Right hindlimb (tissue), 1 donor: Measurements from ENCODE around the gene SLC5A9.

Experiments used
- DNase-seq: peaks from one replicate; pipeline ENCODE4 v3.0.0-alpha.2; 2018

Gene SLC5A9

GRCh38 chr1:48214820-48215219 is 7.7 kb upstream of the SLC5A9 start:
- DNase-seq, result peak; percentile 42

DNA sequence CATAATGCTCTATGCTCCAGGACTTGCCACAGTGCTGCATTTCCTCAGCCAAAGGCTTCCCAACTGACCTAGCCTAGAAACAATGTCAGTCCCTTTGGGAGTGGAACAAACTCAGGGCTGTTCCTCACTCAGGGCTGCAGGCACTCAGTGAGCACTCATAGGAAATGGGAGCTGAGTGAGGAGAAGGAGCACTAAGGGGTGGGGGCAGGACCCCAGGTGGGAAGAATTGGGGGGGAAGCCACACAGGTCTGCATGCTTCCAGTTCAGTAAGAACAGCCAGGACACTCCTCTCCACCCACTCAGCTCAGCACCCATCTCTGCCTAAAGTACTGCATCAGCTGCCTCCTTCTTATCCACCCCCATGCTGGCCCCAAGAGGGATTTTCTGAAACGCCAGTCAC is 7.3 kb upstream of the SLC5A9 start:
- DNase-seq, result no peak

GRCh38 chr1:48215889-48216288 is 6.6 kb upstream of the SLC5A9 start:
- no peak for DNase-seq

- DNase-seq, result no peak
Measured at GRCh38 chr1:48216313-48216712, 6.2 kb upstream of the SLC5A9 start.

DNA sequence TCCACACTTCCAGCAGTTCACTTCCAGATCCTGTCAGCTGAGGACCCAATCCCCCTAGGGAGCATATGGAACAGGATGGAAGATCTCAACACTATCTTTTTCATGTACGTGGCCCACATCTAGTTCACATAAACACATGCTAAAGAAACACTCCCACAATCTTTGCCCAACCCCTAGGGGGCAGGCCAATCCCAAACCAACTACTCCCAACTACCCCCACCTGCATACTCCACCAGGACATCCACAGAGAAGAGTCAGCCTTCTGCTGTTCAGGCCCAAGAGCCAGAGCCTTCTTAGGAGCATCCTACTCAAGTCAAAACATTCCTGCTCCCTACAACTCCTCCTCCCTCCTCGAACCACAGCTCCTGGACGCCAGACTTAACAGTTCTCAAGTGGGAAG is 5.6 kb upstream of the SLC5A9 start:
- DNase-seq, result no peak

GRCh38 chr1:48217856-48218255 is 4.7 kb upstream of the SLC5A9 start:
- no peak for DNase-seq

DNA sequence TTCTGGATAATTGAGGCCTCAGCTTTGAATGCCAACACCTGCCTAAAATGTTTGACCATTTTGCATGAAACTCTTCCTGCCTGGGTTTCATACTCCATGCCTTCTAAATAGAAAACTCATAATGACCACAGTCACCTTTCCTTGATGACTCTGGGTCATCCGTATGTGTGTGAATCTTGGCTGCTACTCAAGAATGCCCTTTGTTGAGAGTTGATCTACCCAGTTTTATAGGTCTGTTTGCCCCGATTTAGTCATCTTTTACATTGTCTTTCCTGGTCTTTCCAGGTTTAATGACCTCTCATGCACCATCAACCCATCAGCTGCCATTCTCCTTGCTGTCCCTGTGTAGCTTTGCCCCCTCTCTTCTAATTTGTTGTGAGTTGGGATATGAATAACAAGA is 2.7 kb upstream of the SLC5A9 start:
- DNase-seq, result no peak

- no peak for DNase-seq
Measured at GRCh38 chr1:48221122-48221521, 1.4 kb upstream of the SLC5A9 start.

DNA sequence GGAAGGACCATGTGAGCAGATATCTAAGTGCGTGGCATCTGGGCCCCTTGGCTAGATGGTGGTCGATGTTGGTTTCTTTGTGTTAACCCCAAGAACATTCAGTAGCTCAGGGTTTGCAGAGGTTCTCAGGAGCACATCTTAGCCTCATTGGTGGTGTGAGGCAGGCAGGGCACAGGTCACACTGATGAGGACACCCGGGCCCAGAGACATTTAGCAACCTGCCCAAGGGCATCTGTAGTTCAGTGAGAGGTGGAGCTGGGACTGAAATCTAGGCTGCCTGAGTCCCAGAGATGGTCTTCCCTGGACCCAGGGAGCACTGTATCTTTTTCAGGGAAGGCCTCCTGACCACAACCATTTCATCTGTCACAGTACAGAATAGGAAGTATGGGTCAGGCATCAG is 859 bp upstream of the SLC5A9 start:
- no peak for DNase-seq

DNA sequence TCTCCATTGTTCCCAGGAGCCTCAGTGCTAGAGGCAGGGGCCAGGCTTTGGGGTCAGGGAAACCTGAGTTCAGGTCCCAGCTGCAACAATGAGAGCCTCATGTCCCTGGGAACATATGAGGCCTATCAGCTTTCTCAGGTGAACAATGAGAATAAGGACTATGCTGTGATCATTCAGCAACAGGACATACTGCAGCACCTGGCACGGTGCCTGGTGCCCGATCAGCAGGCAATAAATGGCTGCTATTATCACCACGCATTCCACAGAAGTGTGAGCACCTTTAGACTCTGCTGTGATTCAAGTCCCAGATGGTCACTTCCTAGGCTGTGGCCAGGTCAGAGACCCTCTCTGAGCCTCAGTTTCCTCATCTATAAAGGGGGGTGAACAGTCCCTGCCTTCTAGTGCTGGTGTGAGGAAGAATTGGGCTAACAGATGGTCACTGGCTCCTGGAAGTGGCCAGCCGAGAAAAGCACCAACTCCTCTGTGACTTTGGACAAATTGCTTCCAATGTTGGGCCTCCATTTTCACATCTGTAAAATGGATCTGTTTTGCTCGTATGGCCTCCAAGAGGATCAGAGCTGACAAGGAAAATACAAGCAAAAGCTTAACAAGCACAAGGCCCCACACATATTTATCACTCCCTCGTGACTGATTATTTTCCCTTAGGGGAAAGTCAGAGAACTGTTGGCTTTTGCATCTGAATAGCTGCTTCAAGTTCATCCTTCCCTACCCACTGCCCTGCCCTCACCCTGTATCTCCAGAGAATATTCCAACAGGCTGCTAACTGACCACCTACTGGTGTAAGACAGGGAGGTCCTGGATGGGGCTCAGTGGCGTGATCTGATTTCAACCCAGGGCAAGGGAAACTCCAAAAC is 1.1 kb downstream of the SLC5A9 start:
- no peak for DNase-seq

- DNase-seq, result no peak
Measured at GRCh38 chr1:48224791-48225190, 2.3 kb downstream of the SLC5A9 start.

GRCh38 chr1:48225579-48225978 is 3.1 kb downstream of the SLC5A9 start:
- no peak for DNase-seq

GRCh38 chr1:48227165-48228013 is 4.9 kb downstream of the SLC5A9 start:
- no peak for DNase-seq

DNA sequence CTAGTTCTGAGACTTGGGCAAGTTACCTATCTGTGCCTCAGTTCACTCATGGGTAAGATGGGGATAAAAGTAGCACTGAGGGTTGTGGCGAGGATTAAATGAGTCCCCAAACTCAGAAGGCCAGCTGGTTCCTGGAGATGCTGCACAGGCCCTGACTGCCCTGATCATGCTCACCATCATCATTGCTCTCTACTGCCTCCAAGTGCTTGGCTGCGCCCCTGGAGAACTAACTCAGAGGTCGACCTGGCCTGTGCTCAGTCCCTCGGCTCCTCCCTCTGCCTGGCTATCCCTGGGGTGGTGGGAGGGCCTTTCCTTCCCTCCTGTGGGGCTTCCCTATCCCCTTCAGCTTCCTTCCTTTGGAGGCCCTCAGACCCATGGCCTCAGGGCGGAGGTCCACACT is 5.6 kb downstream of the SLC5A9 start:
- DNase-seq, result no peak

DNA sequence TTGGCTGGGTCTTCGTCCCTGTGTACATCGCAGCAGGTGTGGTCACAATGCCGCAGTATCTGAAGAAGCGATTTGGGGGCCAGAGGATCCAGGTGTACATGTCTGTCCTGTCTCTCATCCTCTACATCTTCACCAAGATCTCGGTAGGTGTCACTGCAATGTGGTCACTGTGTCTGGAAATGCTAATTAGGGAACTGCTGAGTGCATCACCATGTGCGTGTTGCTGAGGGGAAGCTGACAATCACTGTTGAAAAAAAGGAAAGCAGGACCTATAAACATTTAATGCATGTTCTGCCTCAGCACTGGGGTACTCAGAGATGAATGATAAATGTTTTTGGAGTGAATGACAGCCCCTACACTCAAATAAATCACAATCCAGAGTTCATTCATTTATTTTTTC is 6.8 kb downstream of the SLC5A9 start:
- DNase-seq, result peak; percentile 2

DNA sequence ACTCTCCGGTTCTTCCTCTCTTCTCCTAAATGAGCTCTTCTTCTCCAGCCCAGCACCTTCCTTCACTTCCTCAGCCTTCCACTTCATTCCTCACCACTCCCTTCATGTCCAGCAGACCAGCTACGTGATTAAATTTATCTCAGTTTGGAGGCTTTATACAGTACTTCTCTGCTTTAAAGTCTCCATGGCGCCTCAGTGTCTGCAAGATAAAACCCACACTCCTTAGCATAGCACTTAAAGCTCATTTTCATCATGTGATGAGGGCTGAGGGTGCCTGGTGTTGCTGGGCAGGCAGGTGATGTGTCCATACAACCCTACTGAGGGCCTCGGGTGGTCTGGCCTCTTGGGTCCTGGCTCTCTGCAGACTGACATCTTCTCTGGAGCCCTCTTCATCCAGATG is 7.7 kb downstream of the SLC5A9 start:
- no peak for DNase-seq

DNA sequence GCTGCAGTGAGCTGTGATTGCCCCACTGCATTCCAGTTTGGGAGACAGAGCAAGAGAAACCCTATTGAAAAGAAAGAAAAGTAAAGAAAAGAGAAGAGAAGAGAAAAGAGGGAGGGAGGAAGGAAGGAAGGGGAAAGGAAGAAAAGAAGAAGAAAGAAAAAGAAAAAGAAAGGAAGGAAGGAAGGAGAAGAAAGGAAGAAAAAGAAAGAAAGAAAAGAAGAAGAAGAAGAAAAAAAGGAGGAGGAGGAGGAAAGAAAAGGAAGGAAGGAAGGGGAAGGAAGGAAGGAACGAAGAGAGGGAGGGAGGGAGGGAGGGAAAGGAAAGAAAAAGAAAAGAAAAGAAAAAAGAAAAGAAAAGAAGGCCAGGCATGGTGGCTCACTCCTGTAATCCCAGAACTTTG is 10.2 kb downstream of the SLC5A9 start:
- DNase-seq, result no peak

DNA sequence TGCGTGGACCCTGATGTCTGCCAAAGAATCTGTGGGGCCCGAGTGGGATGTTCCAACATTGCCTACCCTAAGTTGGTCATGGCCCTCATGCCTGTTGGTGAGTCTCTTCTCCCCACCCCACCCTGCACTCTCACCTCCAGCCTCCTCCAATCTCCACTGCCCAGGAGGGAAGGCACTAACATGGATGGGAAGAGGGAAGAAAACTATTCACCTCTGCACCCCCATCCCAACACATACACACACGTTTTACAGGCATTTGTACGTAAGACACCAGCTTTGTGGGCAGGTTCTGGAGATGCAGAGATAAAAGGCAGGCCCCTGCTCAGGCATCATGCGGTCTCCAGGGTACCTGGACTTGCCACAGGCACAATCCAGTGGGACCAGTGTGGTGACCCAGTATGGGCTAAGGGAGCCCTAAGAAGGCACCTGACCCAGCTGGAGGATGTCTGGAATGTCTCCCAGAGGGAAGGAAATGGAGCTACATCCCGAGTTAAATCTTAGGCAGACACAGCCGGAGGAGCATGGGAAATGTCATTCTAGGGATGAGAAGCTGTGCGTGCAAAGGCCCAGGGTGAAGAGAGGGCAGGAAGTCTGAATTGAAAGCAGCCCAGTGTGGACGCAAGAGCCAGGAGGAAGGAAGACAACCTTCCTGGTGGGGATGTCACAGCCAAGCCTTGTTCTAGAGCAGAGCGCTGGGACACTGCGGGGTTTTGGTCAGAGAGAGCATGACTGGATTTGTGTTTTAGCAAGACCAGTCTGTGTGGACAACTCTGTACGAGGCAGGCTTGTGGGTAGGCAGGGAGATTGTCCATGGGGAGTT is 11.4 kb downstream of the SLC5A9 start:
- no peak for DNase-seq

GRCh38 chr1:48235652-48236051 is 13.1 kb downstream of the SLC5A9 start:
- DNase-seq, result no peak

DNA sequence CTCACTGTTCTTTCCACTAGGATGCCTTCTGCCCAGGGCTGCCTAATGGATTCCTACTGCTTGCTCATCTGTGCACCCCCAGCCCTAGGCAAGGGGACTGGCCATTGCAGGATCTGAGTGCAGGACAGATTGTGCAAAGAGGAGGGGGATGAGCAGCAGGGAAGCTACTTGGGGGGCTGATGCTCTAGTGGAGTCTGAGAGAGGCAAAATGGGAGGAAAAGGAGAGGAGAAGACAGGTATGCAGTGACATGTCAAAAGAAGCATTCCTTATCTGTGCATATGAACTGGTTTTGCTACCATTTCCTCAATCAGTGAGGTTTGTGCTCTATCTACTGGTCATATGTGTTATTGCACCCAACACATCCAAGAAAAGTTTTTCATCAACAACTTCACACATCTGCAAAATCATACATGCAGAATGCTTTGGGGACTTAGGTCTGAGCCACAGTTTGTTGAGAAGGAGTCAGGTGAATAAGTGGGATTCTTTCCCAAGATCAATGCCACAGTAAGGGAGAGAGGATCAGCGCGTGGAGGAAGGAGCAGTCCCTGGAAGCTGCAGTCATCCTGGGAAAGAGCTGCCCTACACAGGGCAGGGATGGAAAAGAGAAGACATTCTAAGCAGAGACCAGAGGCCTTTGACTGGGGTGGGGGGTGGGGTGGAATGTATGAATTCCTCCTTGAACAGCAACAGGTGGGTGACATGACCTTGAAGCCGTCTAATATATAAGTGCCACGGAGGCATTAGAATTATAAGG is 14.4 kb downstream of the SLC5A9 start:
- no peak for DNase-seq

GRCh38 chr1:48242141-48242736 is 19.7 kb downstream of the SLC5A9 start:
- DNase-seq, result no peak

DNA sequence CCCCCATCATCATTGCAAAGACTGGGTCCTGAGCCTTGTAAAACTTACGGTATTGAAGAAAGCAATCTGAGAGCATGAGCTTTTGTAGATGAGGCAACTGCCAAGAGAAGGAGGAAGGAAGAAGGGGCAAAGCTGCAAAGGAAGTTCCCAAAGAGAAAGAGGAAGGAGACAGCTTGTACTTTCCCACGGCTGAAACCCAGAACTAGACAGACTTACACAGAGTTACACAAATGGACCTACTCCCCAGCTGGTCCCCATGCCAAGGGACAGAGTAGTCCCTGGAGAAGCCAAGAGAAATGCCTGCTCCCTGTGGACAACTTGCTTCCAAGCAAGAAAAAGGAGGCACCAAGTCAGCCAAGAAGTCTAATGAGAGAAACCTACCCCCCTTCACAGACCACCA is 22.6 kb downstream of the SLC5A9 start:
- no peak for DNase-seq
